ENCODE data around the gene CDC7.

GRCh38 chr1:91526496-91526895, 25.8 kb downstream of the CDC7 start:
- TF ChIP-seq CTCF (IDR thresholded peaks at IDR 0.05; ENCODE audit: low read depth, low read length, poor library complexity, severe bottlenecking) = no peak
- TF ChIP-seq EZH2phosphoT487 (IDR thresholded peaks at IDR 0.05; ENCODE audit: borderline replicate concordance, low read length) = no peak
